D721Med (cell line): Measurements from ENCODE around the gene PRKN.

Source experiments
- DNase-seq: peaks from one replicate; pipeline ENCODE4 v3.0.0; 2011; ENCODE audit warnings: low spot score; ENCODE audit not compliant: insufficient read length
- FAIRE-seq: peaks from 2 replicates; lab custom pipeline; 2011; peaks lifted over from hg19 to GRCh38; lab: Jason Lieb, UNC
- TF ChIP-seq, protein P1 (sequence below): IDR thresholded peaks from 2 replicates; pipeline ENCODE4 v1.5.1; 2012; ENCODE audit warnings: mild to moderate bottlenecking, control low read depth; ENCODE audit not compliant: insufficient read depth; ENCODE audit errors: missing control alignments

The PRKN gene

DNA sequence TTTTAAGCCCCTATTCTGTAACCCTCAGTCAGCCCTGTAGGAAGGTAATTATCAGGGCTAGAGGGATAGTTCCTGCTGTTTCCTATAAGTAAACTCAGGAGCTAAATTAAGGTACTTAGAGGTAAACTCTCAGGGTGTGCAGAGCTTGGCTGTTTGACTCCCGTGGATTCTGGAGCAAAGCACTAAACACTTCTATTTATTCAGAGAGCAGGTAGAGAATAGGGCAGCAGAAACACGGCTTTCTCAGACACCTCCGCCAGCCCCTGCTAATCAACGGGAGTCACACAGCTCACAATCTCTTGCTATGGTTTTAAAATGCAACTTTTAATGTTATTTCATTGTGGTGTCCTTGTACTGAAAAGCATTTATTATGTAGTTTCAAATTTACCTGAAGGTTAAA is 21.8 kb downstream of the PRKN start:
- FAIRE-seq (no peak), DNase-seq (no peak)
- TF ChIP-seq, protein P1, sequence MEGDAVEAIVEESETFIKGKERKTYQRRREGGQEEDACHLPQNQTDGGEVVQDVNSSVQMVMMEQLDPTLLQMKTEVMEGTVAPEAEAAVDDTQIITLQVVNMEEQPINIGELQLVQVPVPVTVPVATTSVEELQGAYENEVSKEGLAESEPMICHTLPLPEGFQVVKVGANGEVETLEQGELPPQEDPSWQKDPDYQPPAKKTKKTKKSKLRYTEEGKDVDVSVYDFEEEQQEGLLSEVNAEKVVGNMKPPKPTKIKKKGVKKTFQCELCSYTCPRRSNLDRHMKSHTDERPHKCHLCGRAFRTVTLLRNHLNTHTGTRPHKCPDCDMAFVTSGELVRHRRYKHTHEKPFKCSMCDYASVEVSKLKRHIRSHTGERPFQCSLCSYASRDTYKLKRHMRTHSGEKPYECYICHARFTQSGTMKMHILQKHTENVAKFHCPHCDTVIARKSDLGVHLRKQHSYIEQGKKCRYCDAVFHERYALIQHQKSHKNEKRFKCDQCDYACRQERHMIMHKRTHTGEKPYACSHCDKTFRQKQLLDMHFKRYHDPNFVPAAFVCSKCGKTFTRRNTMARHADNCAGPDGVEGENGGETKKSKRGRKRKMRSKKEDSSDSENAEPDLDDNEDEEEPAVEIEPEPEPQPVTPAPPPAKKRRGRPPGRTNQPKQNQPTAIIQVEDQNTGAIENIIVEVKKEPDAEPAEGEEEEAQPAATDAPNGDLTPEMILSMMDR: no peak

DNA sequence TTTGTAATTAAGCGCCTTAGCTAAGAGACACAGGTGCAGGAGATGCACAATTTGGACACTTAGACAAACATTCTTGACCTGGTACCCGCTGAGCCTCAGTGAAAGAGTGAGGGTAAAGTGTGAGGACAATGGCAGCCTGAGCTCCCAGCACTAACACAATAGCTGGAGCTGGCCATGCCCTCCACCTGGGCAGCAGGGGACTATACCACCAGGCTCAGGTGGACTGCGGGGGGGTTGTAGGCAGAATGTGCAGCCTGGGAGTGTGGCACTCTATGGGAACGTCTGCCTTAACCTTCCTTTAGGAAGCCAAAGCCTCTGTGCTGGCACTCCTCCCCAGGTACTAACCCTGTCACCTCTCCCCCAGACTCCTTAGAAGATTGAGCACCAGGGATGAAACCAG is 23.6 kb downstream of the PRKN start:
- no peak for DNase-seq
- TF ChIP-seq, protein P1: no peak
- no peak for FAIRE-seq

GRCh38 chr6:162702446-162702845 is 25.1 kb downstream of the PRKN start:
- FAIRE-seq (no peak), DNase-seq (no peak)
- TF ChIP-seq, protein P1: no peak

- TF ChIP-seq, protein P1: no peak
- no peak for DNase-seq
- FAIRE-seq: no peak
Measured at GRCh38 chr6:162701551-162701950, 26.0 kb downstream of the PRKN start.

- no peak for FAIRE-seq
- TF ChIP-seq, protein P1: no peak
- DNase-seq: no peak
Measured at GRCh38 chr6:162700966-162701365, 26.6 kb downstream of the PRKN start.

DNA sequence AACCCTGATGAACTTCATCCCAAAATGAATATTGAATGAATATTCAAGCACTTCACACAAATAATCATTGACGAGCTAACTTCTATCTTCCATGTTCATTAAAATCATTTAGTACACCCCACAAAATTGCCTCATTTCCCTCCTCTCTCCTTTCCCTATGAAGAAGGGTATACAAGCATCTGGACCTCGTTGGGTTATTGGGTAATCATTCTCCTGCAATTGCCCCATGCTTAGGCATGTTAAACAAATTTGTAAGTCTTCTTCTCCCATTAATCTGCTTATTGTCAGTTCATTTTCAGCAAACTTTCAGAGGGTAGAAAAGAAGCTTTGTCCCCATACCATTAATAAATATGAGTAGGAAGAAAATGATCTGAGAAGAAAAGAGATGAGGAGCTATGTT is 27.6 kb downstream of the PRKN start:
- DNase-seq: no peak
- TF ChIP-seq, protein P1: no peak
- no peak for FAIRE-seq

GRCh38 chr6:162698440-162698839 is 29.1 kb downstream of the PRKN start:
- TF ChIP-seq, protein P1: no peak
- FAIRE-seq (no peak), DNase-seq (no peak)
